ENCODE data around the gene ADORA1. TPM values are rescaled to one million over a fixed set of nuclear protein-coding genes. Genes with fewer than 3 reads are reported as not detected.

Gene ADORA1
- total RNA-seq, 1 donor from 2014 or later: 2.1 TPM

- H3K4me3 ChIP-seq (ENCODE audit: low read length in 3 of 3): no peak overlapping the region
- H3K9ac ChIP-seq (ENCODE audit: low read depth in 1 of 3, low read length in 3 of 3): no peak overlapping the region
- no peak overlapping the region for H3K27ac ChIP-seq (ENCODE audit: low read depth, low read length)
- H3K36me3 ChIP-seq (ENCODE audit: control insufficient read depth in 3 of 3, insufficient read depth in 3 of 3, low read length in 3 of 3): no peaks in the 10 kb centered on the region
- H3K27me3 ChIP-seq (ENCODE audit: control insufficient read depth in 3 of 3, insufficient read depth in 3 of 3, low read length in 3 of 3): no peaks in the 10 kb centered on the region
- H3K9me3 ChIP-seq (ENCODE audit: control insufficient read depth in 3 of 3, low read length in 3 of 3): no peaks in the 10 kb centered on the region
- peaks cover 12 to 38% (median 30%) of the 10 kb centered on the region in 3 donors for H3K4me1 ChIP-seq (ENCODE audit: control insufficient read depth in 3 of 3, insufficient read depth in 3 of 3, low read length in 3 of 3)
Observed at GRCh38 chr1:203204756-203205155, 77.2 kb downstream of the ADORA1 start.

DNA sequence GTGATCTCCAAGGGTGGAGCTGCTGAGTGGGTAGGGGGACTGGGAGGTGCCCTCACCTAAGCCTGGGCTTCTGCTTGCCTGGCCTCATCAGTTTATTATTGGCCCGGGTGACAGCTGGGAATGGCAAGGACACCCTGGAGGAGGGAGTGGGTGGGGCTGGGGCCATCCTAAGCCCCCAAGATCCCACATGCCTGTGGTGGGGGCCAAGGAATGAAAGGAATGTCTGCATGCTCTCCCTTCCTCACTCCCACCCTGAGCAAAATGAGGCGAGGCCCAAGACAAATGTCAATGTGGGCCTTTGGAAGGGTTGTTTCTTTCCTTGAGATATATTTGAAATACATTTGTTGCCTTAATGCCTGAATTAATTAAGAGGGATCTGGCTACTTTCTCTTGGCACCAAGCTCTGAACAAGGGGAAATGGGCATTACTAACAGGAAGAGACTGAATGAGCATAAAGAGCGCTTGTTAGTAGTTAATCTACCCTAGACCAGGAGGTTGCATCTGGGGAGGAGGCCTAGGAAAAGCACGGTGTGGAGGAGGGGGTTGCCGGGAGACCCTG lies 78.7 kb downstream of the ADORA1 start:
- Histone ChIP-seq H3K36me3 (ENCODE audit: control insufficient read depth in 3 of 3, insufficient read depth in 3 of 3, low read length in 3 of 3) (no peaks in the 10 kb centered on the region), H3K4me3 (ENCODE audit: low read length in 3 of 3) (no peak overlapping the region), H3K9me3 (ENCODE audit: control insufficient read depth in 3 of 3, low read length in 3 of 3) (no peaks in the 10 kb centered on the region), H3K4me1 (ENCODE audit: control insufficient read depth in 3 of 3, insufficient read depth in 3 of 3, low read length in 3 of 3) (peaks cover 0 to 24% (median 15%) of the 10 kb centered on the region in 3 donors), H3K9ac (ENCODE audit: low read depth in 1 of 3, low read length in 3 of 3) (no peak overlapping the region), H3K27ac (ENCODE audit: low read depth, low read length) (no peak overlapping the region), H3K27me3 (ENCODE audit: control insufficient read depth in 3 of 3, insufficient read depth in 3 of 3, low read length in 3 of 3) (no peaks in the 10 kb centered on the region)

DNA sequence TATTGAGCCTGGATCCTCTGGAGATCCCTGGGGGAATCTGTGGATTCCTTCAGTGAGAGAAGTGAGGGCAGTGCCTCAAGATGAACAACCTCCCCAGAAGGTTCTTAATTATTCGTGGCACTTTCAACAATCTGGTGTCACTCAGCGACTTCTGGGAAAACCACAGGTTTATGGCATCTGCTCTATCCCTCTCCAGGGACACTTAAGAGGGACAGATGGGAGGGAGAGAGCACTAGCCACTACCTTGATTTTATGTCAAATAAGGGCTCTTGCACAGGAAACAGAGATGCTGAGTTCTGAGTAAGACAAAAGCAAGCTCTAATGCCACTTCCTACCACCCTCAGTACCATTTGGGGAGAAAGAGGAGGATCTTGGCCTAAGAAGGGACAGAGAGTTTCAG lies 80.2 kb downstream of the ADORA1 start:
- H3K4me1 ChIP-seq (ENCODE audit: control insufficient read depth in 3 of 3, insufficient read depth in 3 of 3, low read length in 3 of 3): peaks cover 0 to 10% (median 4%) of the 10 kb centered on the region in 3 donors
- H3K27ac ChIP-seq (ENCODE audit: low read depth, low read length): no peak overlapping the region
- no peaks in the 10 kb centered on the region for H3K36me3 ChIP-seq (ENCODE audit: control insufficient read depth in 3 of 3, insufficient read depth in 3 of 3, low read length in 3 of 3)
- no peaks in the 10 kb centered on the region for H3K9me3 ChIP-seq (ENCODE audit: control insufficient read depth in 3 of 3, low read length in 3 of 3)
- H3K27me3 ChIP-seq (ENCODE audit: control insufficient read depth in 3 of 3, insufficient read depth in 3 of 3, low read length in 3 of 3): no peaks in the 10 kb centered on the region
- H3K4me3 ChIP-seq (ENCODE audit: low read length in 3 of 3): no peak overlapping the region
- H3K9ac ChIP-seq (ENCODE audit: low read depth in 1 of 3, low read length in 3 of 3): no peak overlapping the region

DNA sequence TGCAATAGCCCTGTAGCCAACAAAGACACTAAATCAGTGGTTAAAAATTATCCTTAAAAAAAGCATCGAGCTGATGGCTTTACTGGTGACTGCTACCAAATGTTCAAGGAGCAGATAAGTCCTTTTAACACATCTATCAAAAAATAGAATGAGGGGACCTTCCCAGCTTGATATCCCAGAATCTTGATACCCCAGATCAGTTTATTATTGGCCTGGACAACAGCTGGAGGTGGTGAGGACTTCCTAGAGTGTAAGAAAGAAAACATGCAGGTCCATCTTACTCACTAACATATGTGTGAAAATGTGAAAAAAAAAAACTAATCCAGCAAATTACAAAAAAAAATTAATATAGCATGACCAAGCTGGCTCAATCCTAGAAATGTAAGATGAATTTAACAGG lies 80.7 kb downstream of the ADORA1 start:
- H3K9me3 ChIP-seq (ENCODE audit: control insufficient read depth in 3 of 3, low read length in 3 of 3): no peaks in the 10 kb centered on the region
- peaks cover 0 to 7% (median 2%) of the 10 kb centered on the region in 3 donors for H3K4me1 ChIP-seq (ENCODE audit: control insufficient read depth in 3 of 3, insufficient read depth in 3 of 3, low read length in 3 of 3)
- no peak overlapping the region for H3K4me3 ChIP-seq (ENCODE audit: low read length in 3 of 3)
- H3K36me3 ChIP-seq (ENCODE audit: control insufficient read depth in 3 of 3, insufficient read depth in 3 of 3, low read length in 3 of 3): no peaks in the 10 kb centered on the region
- H3K9ac ChIP-seq (ENCODE audit: low read depth in 1 of 3, low read length in 3 of 3): no peak overlapping the region
- H3K27me3 ChIP-seq (ENCODE audit: control insufficient read depth in 3 of 3, insufficient read depth in 3 of 3, low read length in 3 of 3): no peaks in the 10 kb centered on the region
- no peak overlapping the region for H3K27ac ChIP-seq (ENCODE audit: low read depth, low read length)

GRCh38 chr1:203210350-203210749 lies 82.8 kb downstream of the ADORA1 start:
- Histone ChIP-seq H3K27me3 (ENCODE audit: control insufficient read depth in 3 of 3, insufficient read depth in 3 of 3, low read length in 3 of 3) (no peaks in the 10 kb centered on the region), H3K4me3 (ENCODE audit: low read length in 3 of 3) (no peak overlapping the region), H3K27ac (ENCODE audit: low read depth, low read length) (no peak overlapping the region), H3K9ac (ENCODE audit: low read depth in 1 of 3, low read length in 3 of 3) (no peak overlapping the region), H3K4me1 (ENCODE audit: control insufficient read depth in 3 of 3, insufficient read depth in 3 of 3, low read length in 3 of 3) (no peaks in the 10 kb centered on the region), H3K36me3 (ENCODE audit: control insufficient read depth in 3 of 3, insufficient read depth in 3 of 3, low read length in 3 of 3) (no peaks in the 10 kb centered on the region), H3K9me3 (ENCODE audit: control insufficient read depth in 3 of 3, low read length in 3 of 3) (no peaks in the 10 kb centered on the region)

DNA sequence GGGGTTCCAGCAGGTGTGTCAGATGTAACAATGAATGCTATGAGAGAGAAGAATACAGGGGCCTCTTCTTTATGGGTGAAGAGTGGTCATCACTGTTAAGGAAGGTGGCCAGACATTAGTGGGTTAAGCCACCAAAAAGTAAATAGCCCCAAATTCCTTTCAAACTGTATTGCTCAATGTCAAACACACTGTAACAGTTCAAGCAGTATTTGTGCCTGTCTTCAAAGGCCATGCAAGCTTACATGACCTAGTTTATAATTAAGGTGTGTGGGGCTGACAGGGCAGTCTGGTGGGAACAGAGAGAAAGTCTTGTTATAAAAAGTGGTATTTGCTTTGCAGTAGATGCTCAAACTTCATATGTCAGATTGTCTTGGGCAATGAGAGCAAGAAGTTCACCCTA lies 83.5 kb downstream of the ADORA1 start:
- Histone ChIP-seq H3K9me3 (ENCODE audit: control insufficient read depth in 3 of 3, low read length in 3 of 3) (no peaks in the 10 kb centered on the region), H3K9ac (ENCODE audit: low read depth in 1 of 3, low read length in 3 of 3) (no peak overlapping the region)

DNA sequence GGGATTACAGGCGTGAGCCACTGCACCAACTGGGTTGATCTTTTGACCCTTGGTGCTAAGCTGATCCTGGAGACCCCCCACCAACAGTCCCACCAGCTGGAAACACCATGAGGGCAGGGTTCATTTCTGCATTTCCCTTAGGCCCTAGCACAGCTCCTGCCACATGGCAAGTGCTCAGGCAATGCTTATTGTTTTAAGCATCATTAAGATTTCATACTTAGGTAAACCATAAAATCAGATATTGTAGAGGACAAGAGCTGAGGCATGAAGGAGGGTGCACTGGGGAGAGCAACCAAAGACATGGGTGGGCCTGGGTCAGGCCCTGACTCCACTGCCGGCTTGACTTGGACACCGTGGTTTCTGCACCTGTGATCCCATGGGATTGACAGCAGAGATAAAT lies 84.3 kb downstream of the ADORA1 start:
- peaks cover 3 to 13% (median 7%) of the 10 kb centered on the region in 3 donors for H3K4me1 ChIP-seq (ENCODE audit: control insufficient read depth in 3 of 3, insufficient read depth in 3 of 3, low read length in 3 of 3)
- H3K9me3 ChIP-seq (ENCODE audit: control insufficient read depth in 3 of 3, low read length in 3 of 3): no peaks in the 10 kb centered on the region
- no peak overlapping the region for H3K27ac ChIP-seq (ENCODE audit: low read depth, low read length)
- H3K36me3 ChIP-seq (ENCODE audit: control insufficient read depth in 3 of 3, insufficient read depth in 3 of 3, low read length in 3 of 3): no peaks in the 10 kb centered on the region
- no peak overlapping the region for H3K9ac ChIP-seq (ENCODE audit: low read depth in 1 of 3, low read length in 3 of 3)
- no peak overlapping the region for H3K4me3 ChIP-seq (ENCODE audit: low read length in 3 of 3)
- H3K27me3 ChIP-seq (ENCODE audit: control insufficient read depth in 3 of 3, insufficient read depth in 3 of 3, low read length in 3 of 3): peaks cover 0 to under 1% (median 0%) of the 10 kb centered on the region in 3 donors

More for the DNA sequence above, 83.5 kb downstream of the ADORA1 start:
- no peak overlapping the region for H3K4me3 ChIP-seq (ENCODE audit: low read length in 3 of 3)
- no peaks in the 10 kb centered on the region for H3K27me3 ChIP-seq (ENCODE audit: control insufficient read depth in 3 of 3, insufficient read depth in 3 of 3, low read length in 3 of 3)
- no peak overlapping the region for H3K27ac ChIP-seq (ENCODE audit: low read depth, low read length)
- H3K36me3 ChIP-seq (ENCODE audit: control insufficient read depth in 3 of 3, insufficient read depth in 3 of 3, low read length in 3 of 3): no peaks in the 10 kb centered on the region
- peaks cover 0 to 5% (median 1%) of the 10 kb centered on the region in 3 donors for H3K4me1 ChIP-seq (ENCODE audit: control insufficient read depth in 3 of 3, insufficient read depth in 3 of 3, low read length in 3 of 3)

- Histone ChIP-seq H3K4me1 (ENCODE audit: control insufficient read depth in 3 of 3, insufficient read depth in 3 of 3, low read length in 3 of 3) (peaks cover 3 to 18% (median 7%) of the 10 kb centered on the region in 3 donors), H3K9ac (ENCODE audit: low read depth in 1 of 3, low read length in 3 of 3) (no peak overlapping the region), H3K27ac (ENCODE audit: low read depth, low read length) (no peak overlapping the region), H3K4me3 (ENCODE audit: low read length in 3 of 3) (no peak overlapping the region), H3K27me3 (ENCODE audit: control insufficient read depth in 3 of 3, insufficient read depth in 3 of 3, low read length in 3 of 3) (peaks cover 4 to 5% (median 4%) of the 10 kb centered on the region in 3 donors), H3K9me3 (ENCODE audit: control insufficient read depth in 3 of 3, low read length in 3 of 3) (no peaks in the 10 kb centered on the region), H3K36me3 (ENCODE audit: control insufficient read depth in 3 of 3, insufficient read depth in 3 of 3, low read length in 3 of 3) (no peaks in the 10 kb centered on the region)
Observed at GRCh38 chr1:203213126-203213525, 85.6 kb downstream of the ADORA1 start.

DNA sequence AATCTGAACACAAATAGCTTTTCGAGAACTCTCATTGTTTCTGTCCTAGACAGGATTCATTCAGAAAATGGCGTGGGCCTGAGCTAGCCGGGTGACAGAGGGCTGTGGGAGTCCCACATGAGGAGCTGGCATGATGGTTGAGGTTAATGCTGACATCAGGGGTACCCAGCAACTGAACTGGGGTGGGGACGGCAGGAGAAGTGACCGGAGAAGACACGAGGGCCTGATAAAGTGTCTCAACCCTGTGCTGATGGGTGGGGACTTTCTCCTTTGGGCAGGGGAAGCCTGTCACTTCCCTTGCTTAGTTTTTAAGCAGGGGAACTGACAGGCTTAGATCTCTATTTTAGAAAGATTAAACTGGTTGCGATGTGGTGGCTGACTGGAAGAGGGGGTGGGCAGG lies 87.3 kb downstream of the ADORA1 start:
- Histone ChIP-seq H3K4me3 (ENCODE audit: low read length in 3 of 3) (no peak overlapping the region), H3K27me3 (ENCODE audit: control insufficient read depth in 3 of 3, insufficient read depth in 3 of 3, low read length in 3 of 3) (peaks cover 4 to 9% (median 5%) of the 10 kb centered on the region in 3 donors), H3K9me3 (ENCODE audit: control insufficient read depth in 3 of 3, low read length in 3 of 3) (no peaks in the 10 kb centered on the region), H3K27ac (ENCODE audit: low read depth, low read length) (no peak overlapping the region), H3K4me1 (ENCODE audit: control insufficient read depth in 3 of 3, insufficient read depth in 3 of 3, low read length in 3 of 3) (peaks cover 3 to 18% (median 7%) of the 10 kb centered on the region in 3 donors), H3K36me3 (ENCODE audit: control insufficient read depth in 3 of 3, insufficient read depth in 3 of 3, low read length in 3 of 3) (no peaks in the 10 kb centered on the region), H3K9ac (ENCODE audit: low read depth in 1 of 3, low read length in 3 of 3) (no peak overlapping the region)

DNA sequence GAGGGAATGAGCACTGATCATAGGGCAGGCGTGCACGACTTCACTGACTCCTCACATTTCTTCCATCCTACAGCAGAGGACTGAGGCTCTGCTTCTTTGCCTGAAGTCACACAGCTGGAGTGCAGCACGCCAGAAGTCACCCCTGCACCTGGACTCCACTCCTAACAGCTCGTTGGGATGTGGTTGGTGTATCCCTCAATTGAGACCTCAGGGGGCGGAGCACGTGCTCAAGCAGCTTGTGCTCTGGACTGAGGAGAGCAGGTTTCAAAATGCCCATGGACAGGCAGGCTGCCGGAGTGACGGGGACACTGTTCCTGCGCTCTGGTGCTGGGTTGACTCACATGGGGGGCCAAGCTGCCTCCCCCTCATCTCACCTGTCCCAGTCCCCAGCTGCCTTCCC lies 88.0 kb downstream of the ADORA1 start:
- H3K9me3 ChIP-seq (ENCODE audit: control insufficient read depth in 3 of 3, low read length in 3 of 3): no peaks in the 10 kb centered on the region
- H3K36me3 ChIP-seq (ENCODE audit: control insufficient read depth in 3 of 3, insufficient read depth in 3 of 3, low read length in 3 of 3): no peaks in the 10 kb centered on the region
- H3K4me3 ChIP-seq (ENCODE audit: low read length in 3 of 3): no peak overlapping the region
- H3K9ac ChIP-seq (ENCODE audit: low read depth in 1 of 3, low read length in 3 of 3): no peak overlapping the region
- H3K27ac ChIP-seq (ENCODE audit: low read depth, low read length): no peak overlapping the region
- peaks cover 4 to 9% (median 5%) of the 10 kb centered on the region in 3 donors for H3K27me3 ChIP-seq (ENCODE audit: control insufficient read depth in 3 of 3, insufficient read depth in 3 of 3, low read length in 3 of 3)
- H3K4me1 ChIP-seq (ENCODE audit: control insufficient read depth in 3 of 3, insufficient read depth in 3 of 3, low read length in 3 of 3): peaks cover 3 to 18% (median 7%) of the 10 kb centered on the region in 3 donors
